Lung (tissue), 12 donors: ENCODE measurements around the gene TMOD2. TPM values are rescaled to one million over a fixed set of nuclear protein-coding genes. Genes with fewer than 3 reads are reported as not detected.

Experiments
- ATAC-seq: fragments of 200-7000 bp; cut with Tn5 transposase; one replicate; pipeline ENCODE4 v1.9.1; 2020; ENCODE audit warnings: moderate number of reproducible peaks; ENCODE audit not compliant: insufficient read depth, low FRiP score
- DNase-seq, 3 donors: peaks; one replicate each; pipeline ENCODE4 v3.0.0-alpha.2; 2013 to 2017
- H3K27ac ChIP-seq, 2 donors: one replicate each; pipeline ENCODE4 v1.5.1; 2013; ENCODE audit warnings: mild to moderate bottlenecking in 2 of 2, moderate library complexity in 2 of 2, control low read depth in 1 of 2, inconsistent platforms in 1 of 2, low read depth in 1 of 2, low read length in 1 of 2
- H3K27me3 ChIP-seq, 3 donors: one replicate each; pipeline ENCODE4 v1.5.1; 2013; ENCODE audit warnings: low read length in 2 of 3; ENCODE audit not compliant: control insufficient read depth in 3 of 3, insufficient read depth in 3 of 3
- H3K36me3 ChIP-seq, 4 donors: one replicate each; pipeline ENCODE4 v1.5.1; 2013; ENCODE audit warnings: low read length in 4 of 4, mild to moderate bottlenecking in 1 of 4, moderate library complexity in 1 of 4; ENCODE audit not compliant: control insufficient read depth in 4 of 4, insufficient read depth in 4 of 4
- H3K4me1 ChIP-seq, 5 donors: one replicate each; pipeline ENCODE4 v1.5.1; 2013; ENCODE audit warnings: low read length in 5 of 5, mild to moderate bottlenecking in 2 of 5, moderate library complexity in 1 of 5; ENCODE audit not compliant: control insufficient read depth in 5 of 5, insufficient read depth in 5 of 5
- H3K4me3 ChIP-seq: one replicate; pipeline ENCODE4 v1.5.1; 2013; ENCODE audit warnings: mild to moderate bottlenecking, control low read depth, moderate library complexity
- H3K9ac ChIP-seq, 2 donors: one replicate each; pipeline ENCODE4 v1.5.1; 2013; ENCODE audit warnings: low read length in 2 of 2, control low read depth in 1 of 2; ENCODE audit not compliant: insufficient read depth in 1 of 2
- H3K9me3 ChIP-seq, 4 donors: one replicate each; pipeline ENCODE4 v1.5.1; 2013; ENCODE audit warnings: low read length in 3 of 4, mild to moderate bottlenecking in 1 of 4, moderate library complexity in 1 of 4; ENCODE audit not compliant: control insufficient read depth in 4 of 4, insufficient read depth in 3 of 4
- WGBS, 2 donors: extraction: QIAGEN DNeasy Blood & Tissue Kit; methylation state at CpG; one replicate each; pipeline ENCODE4 v1.1.7; 2013; 5-methylcytosine and 5-hydroxymethylcytosine counted together
- polyA plus RNA-seq, 2 donors: library from polyadenylated mRNA; stranded (reverse); fragments of 200-250 nt; gene quantifications; one replicate each; pipeline ENCODE4 v1.2.1, GENCODE V29; 2013
- total RNA-seq, 2 donors: library from RNA; depleted of rRNA in 1 of 2; stranded (reverse); fragments of >200 nt in 1 of 2; gene quantifications; one replicate each; pipeline ENCODE4 v1.2.1, GENCODE V29; 2014 to 2021
- TF ChIP-seq, protein P1 (sequence below): IDR thresholded peaks from 2 replicates; pipeline ENCODE4 v1.5.1; 2012; ENCODE audit warnings: mild to moderate bottlenecking; ENCODE audit errors: control extremely low read depth, extremely low read depth
- donor health status: control.
- donor health status: control.
- donor health status: Bipolar disorder and iron deficiency.
- donor health status: healthy.
- donor health status: DM: yes; HTN: yes; CAD: no.

The TMOD2 gene
- total and polyA plus RNA-seq, 4 donors, result 1.5 to 10.4 (median 5.8) TPM

DNA sequence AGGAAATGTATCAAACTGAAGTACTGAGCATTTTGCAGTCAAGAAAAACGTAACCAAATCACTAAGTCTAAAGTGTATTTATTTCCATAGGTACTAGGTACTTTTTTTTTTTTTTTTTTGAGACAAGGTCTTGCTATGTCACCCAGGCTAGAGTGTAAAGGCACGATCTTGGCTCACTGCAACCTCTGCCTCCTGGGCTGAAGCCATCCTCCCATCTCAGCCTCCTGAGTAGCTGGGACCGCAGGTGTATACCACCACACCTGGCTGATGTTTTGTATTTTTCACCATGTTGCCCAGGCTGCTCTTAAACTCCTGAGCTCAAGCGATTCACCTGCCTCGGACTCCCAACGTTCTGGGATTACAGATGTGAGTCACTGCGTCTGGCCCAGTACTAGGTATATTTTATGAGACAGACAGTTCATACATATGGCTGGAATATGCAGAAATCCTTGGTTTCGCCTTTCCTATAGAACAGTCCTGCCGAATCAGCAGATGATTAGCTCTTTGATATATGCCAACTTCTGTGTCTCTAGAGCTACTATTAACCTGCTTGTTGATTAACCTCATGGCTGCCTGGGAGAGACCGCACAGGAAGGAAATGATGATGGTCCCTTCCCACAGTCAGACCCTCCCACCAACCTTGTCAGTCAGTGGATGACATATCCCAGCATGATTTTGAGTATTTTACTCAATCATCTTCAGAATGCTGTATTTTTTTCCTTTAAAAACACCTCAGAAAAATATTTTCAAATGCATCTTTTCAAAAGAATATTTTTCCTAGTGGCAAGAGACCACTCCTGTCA, 110.4 kb downstream of the TMOD2 start:
- Histone ChIP-seq H3K27ac (no peak overlapping the region), H3K9me3 (no peaks in the 10 kb centered on the region), H3K27me3 (no peaks in the 10 kb centered on the region), H3K36me3 (peaks cover 13 to 18% (median 15%) of the 10 kb centered on the region in 4 donors), H3K9ac (no peak overlapping the region), H3K4me3 (no peak overlapping the region), H3K4me1 (peaks cover 4 to 13% (median 12%) of the 10 kb centered on the region in 5 donors)
- TF ChIP-seq, protein P1, sequence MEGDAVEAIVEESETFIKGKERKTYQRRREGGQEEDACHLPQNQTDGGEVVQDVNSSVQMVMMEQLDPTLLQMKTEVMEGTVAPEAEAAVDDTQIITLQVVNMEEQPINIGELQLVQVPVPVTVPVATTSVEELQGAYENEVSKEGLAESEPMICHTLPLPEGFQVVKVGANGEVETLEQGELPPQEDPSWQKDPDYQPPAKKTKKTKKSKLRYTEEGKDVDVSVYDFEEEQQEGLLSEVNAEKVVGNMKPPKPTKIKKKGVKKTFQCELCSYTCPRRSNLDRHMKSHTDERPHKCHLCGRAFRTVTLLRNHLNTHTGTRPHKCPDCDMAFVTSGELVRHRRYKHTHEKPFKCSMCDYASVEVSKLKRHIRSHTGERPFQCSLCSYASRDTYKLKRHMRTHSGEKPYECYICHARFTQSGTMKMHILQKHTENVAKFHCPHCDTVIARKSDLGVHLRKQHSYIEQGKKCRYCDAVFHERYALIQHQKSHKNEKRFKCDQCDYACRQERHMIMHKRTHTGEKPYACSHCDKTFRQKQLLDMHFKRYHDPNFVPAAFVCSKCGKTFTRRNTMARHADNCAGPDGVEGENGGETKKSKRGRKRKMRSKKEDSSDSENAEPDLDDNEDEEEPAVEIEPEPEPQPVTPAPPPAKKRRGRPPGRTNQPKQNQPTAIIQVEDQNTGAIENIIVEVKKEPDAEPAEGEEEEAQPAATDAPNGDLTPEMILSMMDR, result no peak
- DNase-seq (no peak), ATAC-seq (no peak)
- 81 to 87% methylated on average over 10 of the region's 10 CpGs for WGBS, 2 donors

DNA sequence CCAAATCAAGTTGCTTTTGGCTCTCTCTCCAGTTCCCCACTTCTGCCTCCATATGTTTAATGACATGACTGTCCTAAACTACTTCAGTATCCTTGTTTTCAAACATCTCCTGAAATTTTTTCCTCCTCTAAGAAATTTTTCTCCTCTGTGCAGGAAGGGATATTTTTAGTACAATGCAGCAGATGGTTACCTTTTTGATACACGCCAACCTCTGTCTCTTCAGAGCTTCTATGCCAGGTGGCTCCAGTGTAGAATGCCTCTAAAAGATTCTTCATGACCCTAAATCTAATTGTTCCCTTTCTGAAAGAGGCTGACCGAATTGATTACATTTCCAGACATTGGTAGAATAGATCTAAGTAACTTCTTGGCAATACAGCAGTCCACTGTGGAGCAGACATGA, 111.7 kb downstream of the TMOD2 start:
- Histone ChIP-seq H3K27ac (no peak overlapping the region), H3K9me3 (no peaks in the 10 kb centered on the region), H3K4me3 (no peak overlapping the region), H3K36me3 (peaks cover 13 to 25% (median 18%) of the 10 kb centered on the region in 4 donors), H3K27me3 (no peaks in the 10 kb centered on the region), H3K4me1 (peaks cover 0 to 15% (median 10%) of the 10 kb centered on the region in 5 donors), H3K9ac (no peak overlapping the region)
- TF ChIP-seq, protein P1, result no peak
- 94 to 99% methylated on average over 2 of the region's 2 CpGs for WGBS, 2 donors
- no peak for ATAC-seq
- DNase-seq, result no peak

DNA sequence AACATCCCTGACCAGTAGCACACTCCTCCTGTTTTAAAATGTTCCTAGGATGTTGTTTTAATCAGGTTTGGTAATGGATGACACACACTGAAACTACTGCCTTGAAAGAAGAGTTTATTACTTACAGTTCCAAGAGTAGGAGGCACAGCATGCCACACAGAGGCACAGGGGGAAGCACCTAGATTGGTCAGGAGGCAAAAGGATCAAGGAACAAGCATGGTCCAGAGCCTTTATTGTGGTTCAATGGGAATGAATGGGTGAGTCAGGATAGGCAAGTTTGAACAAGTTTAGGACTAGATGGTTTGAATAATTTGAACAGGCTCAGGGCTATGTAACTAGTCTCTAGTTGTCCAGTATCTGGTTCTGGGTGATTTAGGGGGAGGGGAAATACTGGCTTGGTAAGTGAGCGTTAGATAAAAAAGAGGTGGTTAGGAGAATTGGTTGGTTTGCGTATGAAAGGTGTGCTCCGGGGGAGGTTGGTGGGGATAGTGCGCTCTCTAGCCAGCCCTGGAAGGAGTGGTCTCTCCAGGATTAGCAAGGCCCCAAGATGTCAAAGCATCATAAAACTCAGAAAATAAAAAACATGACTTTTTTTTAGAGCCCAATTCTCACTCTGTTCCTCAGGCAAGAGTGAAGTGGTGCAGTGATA, 113.1 kb downstream of the TMOD2 start:
- no peak overlapping the region for H3K4me3 ChIP-seq
- H3K36me3 ChIP-seq, result peaks cover 13 to 28% (median 20%) of the 10 kb centered on the region in 4 donors
- no peak overlapping the region for H3K9ac ChIP-seq
- H3K9me3 ChIP-seq, result no peaks in the 10 kb centered on the region
- TF ChIP-seq, protein P1, result no peak
- H3K27ac ChIP-seq, result no peak overlapping the region
- no peaks in the 10 kb centered on the region for H3K27me3 ChIP-seq
- H3K4me1 ChIP-seq, result peaks cover 0 to 15% (median 10%) of the 10 kb centered on the region in 5 donors
- ATAC-seq, result no peak
- DNase-seq, result no peak
- WGBS, 2 donors, result 94 to 98% methylated on average over 4 of the region's 4 CpGs
